ENCODE data around the gene ZNF70.
"Not testable (repeated sequence)": the region's sequence is repeated elsewhere in the genome, so short reads cannot be mapped to it uniquely, and the experiment has no call there.

The ZNF70 gene

DNA sequence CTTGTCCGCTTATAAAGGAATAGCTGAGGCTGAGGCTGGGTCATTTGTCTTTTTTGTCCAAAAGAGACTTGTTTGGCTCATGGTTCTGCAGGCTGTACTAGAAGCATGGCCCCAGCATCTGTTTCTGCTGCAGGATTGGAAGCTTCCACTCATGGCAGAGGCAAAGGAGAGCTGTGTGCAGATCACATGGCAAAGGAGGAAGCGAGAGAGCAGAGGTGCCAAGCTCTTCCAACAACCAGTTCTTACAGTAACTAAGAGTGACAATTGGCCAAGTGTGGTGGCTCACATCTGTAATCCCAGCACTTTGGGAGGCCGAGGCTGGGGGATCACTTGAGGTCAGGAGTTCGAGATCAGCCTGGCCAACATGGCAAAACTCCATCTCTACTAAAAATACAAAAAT, 22.8 kb downstream of the ZNF70 start:
- H3K4me3 Mint-ChIP-seq; H3K9me3 Mint-ChIP-seq; H3K4me1 Mint-ChIP-seq (ENCODE audit: low read depth); H3K27me3 Mint-ChIP-seq; H3K27ac Mint-ChIP-seq; H3K36me3 Mint-ChIP-seq (ENCODE audit: low read depth): not testable (repeated sequence)

GRCh38 chr22:23722724-23723123, 28.2 kb downstream of the ZNF70 start:
- no peaks in the 10 kb centered on the region for H3K9me3 Mint-ChIP-seq
- H3K27ac Mint-ChIP-seq, result no peak overlapping the region
- H3K4me3 Mint-ChIP-seq, result no peak overlapping the region
- no peaks in the 10 kb centered on the region for H3K27me3 Mint-ChIP-seq
- H3K36me3 Mint-ChIP-seq (ENCODE audit: low read depth), result no peaks in the 10 kb centered on the region
- H3K4me1 Mint-ChIP-seq (ENCODE audit: low read depth), result no peaks in the 10 kb centered on the region

GRCh38 chr22:23722160-23722559, 28.8 kb downstream of the ZNF70 start:
- Mint-ChIP-seq H3K9me3 (no peaks in the 10 kb centered on the region), H3K4me3 (no peak overlapping the region), H3K27ac (no peak overlapping the region), H3K27me3 (no peaks in the 10 kb centered on the region), H3K4me1 (ENCODE audit: low read depth) (peaks cover 5% of the 10 kb centered on the region), H3K36me3 (ENCODE audit: low read depth) (no peaks in the 10 kb centered on the region)

DNA sequence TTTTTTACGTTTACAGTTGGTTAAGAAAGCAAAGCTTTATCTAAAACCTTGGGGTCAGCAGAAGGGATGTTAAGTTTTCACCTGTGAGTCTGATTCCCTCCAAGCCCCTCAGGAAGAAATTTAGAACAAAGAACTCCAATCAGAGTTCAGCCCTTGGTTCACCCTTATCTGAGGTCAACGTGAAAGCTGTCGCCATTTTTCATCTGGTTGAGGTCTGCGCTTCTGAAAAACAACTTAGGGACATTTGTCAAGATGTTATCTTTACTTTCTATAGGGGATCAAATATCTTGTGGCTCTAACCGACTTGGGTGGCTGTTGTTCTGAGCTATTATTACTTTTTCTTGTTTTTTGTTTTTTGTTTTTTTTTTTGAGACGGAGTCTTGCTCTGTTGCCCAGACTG, 30.1 kb downstream of the ZNF70 start:
- peaks cover 8% of the 10 kb centered on the region for H3K4me1 Mint-ChIP-seq (ENCODE audit: low read depth)
- H3K27ac Mint-ChIP-seq, result no peak overlapping the region
- no peaks in the 10 kb centered on the region for H3K27me3 Mint-ChIP-seq
- no peaks in the 10 kb centered on the region for H3K36me3 Mint-ChIP-seq (ENCODE audit: low read depth)
- no peak overlapping the region for H3K4me3 Mint-ChIP-seq
- no peaks in the 10 kb centered on the region for H3K9me3 Mint-ChIP-seq

DNA sequence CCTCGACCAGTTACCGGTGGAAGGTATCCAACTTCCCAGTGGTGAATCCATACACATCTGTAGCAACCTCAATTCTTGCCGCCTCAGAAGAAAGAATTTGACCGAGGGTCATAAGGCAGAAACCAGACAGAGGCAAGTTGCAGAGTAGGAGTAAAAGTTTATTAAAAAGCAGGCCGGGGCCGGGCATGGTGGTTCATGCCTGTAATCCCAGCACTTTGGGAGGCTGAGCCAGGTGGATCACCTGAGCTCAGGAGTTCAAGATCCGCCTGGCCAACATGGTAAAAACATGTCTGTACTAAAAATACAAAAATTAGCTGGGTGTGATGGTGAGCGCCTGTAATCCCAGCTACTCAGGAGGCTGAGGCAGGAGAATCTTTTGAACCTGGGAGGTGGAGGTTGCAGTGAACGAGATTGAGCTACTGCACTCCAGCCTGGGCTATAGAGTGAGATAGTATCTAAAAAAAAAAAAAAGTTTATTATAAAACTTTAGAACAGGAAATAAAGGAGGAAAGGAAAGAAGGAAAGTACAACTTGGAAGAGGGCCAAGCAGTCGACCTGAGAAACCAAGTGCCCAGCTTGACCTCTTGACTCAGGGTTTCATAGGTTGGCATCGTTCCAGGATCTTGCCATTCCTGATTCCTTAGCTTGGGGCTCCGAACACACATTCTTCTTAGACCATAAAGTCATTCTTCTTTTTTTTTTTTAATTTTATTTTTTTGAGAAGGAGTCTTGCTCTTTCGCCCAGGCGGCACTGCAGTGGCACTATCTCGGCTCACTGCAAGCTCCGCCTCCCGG, 32.3 kb downstream of the ZNF70 start:
- Mint-ChIP-seq H3K9me3 (no peaks in the 10 kb centered on the region), H3K27me3 (no peaks in the 10 kb centered on the region), H3K27ac (no peak overlapping the region), H3K36me3 (ENCODE audit: low read depth) (peaks cover 8% of the 10 kb centered on the region), H3K4me3 (no peak overlapping the region), H3K4me1 (ENCODE audit: low read depth) (peaks cover 25% of the 10 kb centered on the region)

DNA sequence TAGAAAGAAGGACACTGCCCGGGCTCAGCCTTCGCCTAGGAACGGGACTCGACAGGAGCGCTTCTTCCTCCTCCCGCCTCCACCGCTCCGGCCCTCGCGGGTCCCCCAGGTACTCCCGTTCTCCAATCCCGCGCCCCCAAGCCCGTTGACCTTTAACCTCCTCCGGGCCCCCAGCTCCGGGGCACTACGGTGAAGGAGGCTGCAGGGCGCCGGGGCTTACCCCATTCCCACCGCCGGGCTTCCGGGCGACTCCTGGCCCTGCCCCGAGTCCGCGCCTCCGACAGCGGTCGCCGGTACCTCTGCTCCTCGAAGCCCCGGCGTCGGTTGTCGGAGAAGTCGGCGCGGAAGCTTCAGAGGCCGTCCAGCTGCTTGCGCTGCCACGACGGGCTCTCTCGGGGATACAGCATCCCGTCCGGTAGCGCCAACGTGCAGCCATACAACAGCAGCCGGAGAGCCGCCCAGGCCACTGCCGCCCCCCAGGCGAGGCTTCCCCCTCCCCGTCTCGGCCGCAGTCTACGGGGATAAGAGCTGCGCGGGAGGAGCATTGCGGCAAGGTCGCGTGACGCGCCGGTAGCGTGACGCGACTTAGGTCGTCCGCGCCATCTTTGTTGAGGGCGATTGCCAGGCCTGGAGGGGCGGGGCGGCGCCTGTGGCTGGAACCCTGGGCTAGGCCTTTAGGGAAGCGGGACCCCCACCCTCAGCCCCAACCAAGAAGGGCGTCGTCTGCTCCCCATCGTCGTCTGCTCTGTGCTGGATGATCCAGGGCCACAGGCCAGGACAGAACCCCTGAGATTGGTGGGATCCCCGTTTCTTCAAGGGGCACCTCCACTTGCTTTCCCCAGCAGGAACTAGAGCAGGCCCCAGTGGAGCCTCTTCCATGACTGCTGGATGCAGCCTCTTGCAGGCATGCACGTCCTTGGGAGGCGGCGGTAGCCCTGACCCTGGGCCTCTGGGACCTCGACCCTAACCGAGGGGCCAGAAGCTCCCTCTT, 33.8 kb downstream of the ZNF70 start:
- peaks cover 28% of the 10 kb centered on the region for H3K4me1 Mint-ChIP-seq (ENCODE audit: low read depth)
- peaks cover 8% of the 10 kb centered on the region for H3K36me3 Mint-ChIP-seq (ENCODE audit: low read depth)
- H3K4me3 Mint-ChIP-seq, result peak overlapping the region; percentile 76
- H3K27me3 Mint-ChIP-seq, result no peaks in the 10 kb centered on the region
- H3K27ac Mint-ChIP-seq, result peak overlapping the region; percentile 65
- no peaks in the 10 kb centered on the region for H3K9me3 Mint-ChIP-seq

DNA sequence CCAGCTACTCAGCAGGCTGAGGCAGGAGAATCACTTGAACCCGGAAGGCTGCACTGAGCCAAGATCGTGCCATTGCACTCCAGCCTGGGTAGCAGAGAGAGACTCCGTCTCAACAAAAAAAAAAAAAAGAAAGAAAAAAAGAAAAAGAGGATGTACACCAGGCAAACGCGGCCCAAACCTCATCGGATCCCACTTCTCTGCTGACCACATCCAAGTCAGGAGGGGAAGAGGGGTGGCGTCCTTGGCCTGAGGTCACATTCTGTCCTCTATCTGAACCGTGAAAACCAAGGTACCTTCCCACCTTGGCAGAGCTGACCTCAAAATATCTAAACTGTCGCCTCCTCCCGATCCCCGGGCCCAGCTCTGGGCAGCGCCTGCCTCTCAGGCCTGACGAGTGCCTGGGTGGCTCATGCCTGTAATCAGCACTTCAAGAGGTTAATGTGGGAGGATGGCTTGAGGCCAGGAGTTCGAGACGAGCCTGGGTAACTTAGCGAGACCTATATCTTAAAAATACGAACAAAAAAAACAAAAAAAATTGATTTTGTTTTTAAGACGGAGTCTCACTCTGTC, 35.0 kb downstream of the ZNF70 start:
- peak overlapping the region; percentile 49 for H3K27ac Mint-ChIP-seq

DNA sequence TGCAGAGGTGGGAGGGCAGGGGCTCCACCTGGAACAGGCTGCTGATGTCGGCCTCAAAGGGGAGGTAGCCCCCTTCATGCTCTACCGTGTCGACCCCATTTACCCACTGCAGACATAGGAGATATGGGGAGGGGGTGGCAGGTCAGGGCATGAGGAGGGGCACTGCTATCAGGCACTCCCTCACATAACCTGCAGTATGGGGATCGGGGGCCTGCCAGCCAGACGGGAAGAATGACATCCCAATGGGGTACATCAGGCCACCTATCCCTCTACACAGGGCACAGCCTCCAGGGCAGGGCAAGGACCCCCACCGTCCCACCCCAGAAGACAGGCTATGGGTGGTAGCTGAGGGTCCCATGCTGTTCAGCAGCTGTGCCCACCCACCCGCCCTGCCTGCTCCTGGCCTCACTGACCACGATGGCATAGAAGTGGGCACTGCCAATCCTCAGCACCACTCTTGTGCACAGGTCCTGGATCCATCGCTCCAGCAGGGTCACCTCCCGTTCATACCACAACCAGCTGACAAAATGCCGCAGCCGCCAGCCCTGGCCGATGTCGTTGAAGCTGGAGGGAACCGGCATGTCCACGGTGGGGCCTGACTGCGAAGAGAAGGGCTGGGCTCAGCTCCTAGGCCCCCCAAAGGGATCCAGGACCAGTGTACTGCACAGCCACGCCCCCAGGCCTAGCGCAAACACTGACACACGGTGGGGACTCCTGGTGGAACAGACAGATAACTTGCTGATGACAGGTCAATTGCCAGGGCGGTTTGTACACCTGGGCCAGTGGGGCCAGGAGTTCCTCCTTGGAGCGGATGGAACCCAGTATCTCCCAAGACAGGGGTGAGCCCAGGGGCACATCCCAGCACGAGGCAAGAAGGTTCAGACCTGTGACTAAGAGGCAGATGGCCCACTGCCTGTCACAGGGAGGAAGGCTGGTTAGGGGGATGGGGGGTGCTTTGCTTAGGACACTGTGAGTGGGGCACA, 36.0 kb downstream of the ZNF70 start:
- Mint-ChIP-seq H3K4me3 (peak overlapping the region; percentile 76), H3K4me1 (ENCODE audit: low read depth) (peaks cover 35% of the 10 kb centered on the region), H3K9me3 (no peaks in the 10 kb centered on the region), H3K27ac (peak overlapping the region; percentile 55), H3K27me3 (no peaks in the 10 kb centered on the region), H3K36me3 (ENCODE audit: low read depth) (peaks cover 26% of the 10 kb centered on the region)

More for the DNA sequence above, 35.0 kb downstream of the ZNF70 start:
- peaks cover 16% of the 10 kb centered on the region for H3K36me3 Mint-ChIP-seq (ENCODE audit: low read depth)
- peaks cover 28% of the 10 kb centered on the region for H3K4me1 Mint-ChIP-seq (ENCODE audit: low read depth)
- H3K4me3 Mint-ChIP-seq, result peak overlapping the region; percentile 76
- H3K27me3 Mint-ChIP-seq, result no peaks in the 10 kb centered on the region
- H3K9me3 Mint-ChIP-seq, result no peaks in the 10 kb centered on the region

- H3K9me3 Mint-ChIP-seq, result no peaks in the 10 kb centered on the region
- H3K27me3 Mint-ChIP-seq, result no peaks in the 10 kb centered on the region
- H3K27ac Mint-ChIP-seq, result peak overlapping the region; percentile 55
- H3K4me3 Mint-ChIP-seq, result no peak overlapping the region
- H3K36me3 Mint-ChIP-seq (ENCODE audit: low read depth), result peaks cover 36% of the 10 kb centered on the region
- H3K4me1 Mint-ChIP-seq (ENCODE audit: low read depth), result peaks cover 45% of the 10 kb centered on the region
Measured at GRCh38 chr22:23713696-23714595, 37.0 kb downstream of the ZNF70 start.

GRCh38 chr22:23712256-23712655, 38.7 kb downstream of the ZNF70 start:
- Mint-ChIP-seq H3K27me3 (no peaks in the 10 kb centered on the region), H3K4me3 (no peak overlapping the region), H3K36me3 (ENCODE audit: low read depth) (peaks cover 52% of the 10 kb centered on the region), H3K4me1 (ENCODE audit: low read depth) (peaks cover 58% of the 10 kb centered on the region), H3K27ac (no peak overlapping the region), H3K9me3 (no peaks in the 10 kb centered on the region)

GRCh38 chr22:23709107-23709506, 41.8 kb downstream of the ZNF70 start:
- Mint-ChIP-seq H3K4me3 (no peak overlapping the region), H3K36me3 (ENCODE audit: low read depth) (peaks cover 78% of the 10 kb centered on the region), H3K4me1 (ENCODE audit: low read depth) (peaks cover 71% of the 10 kb centered on the region), H3K9me3 (no peaks in the 10 kb centered on the region), H3K27ac (peak overlapping the region; percentile 65), H3K27me3 (no peaks in the 10 kb centered on the region)

- no peaks in the 10 kb centered on the region for H3K27me3 Mint-ChIP-seq
- H3K36me3 Mint-ChIP-seq (ENCODE audit: low read depth), result peaks cover 80% of the 10 kb centered on the region
- H3K9me3 Mint-ChIP-seq, result no peaks in the 10 kb centered on the region
- peak overlapping the region; percentile 65 for H3K27ac Mint-ChIP-seq
- H3K4me1 Mint-ChIP-seq (ENCODE audit: low read depth), result peaks cover 72% of the 10 kb centered on the region
- peak overlapping the region; percentile 46 for H3K4me3 Mint-ChIP-seq
Measured at GRCh38 chr22:23708270-23708669, 42.6 kb downstream of the ZNF70 start.

GRCh38 chr22:23705358-23705757, 45.6 kb downstream of the ZNF70 start:
- Mint-ChIP-seq H3K27ac (peak overlapping the region; percentile 95), H3K4me3 (peak overlapping the region; percentile 62), H3K36me3 (ENCODE audit: low read depth) (peaks cover 93% of the 10 kb centered on the region), H3K4me1 (ENCODE audit: low read depth) (peaks cover 81% of the 10 kb centered on the region), H3K9me3 (no peaks in the 10 kb centered on the region), H3K27me3 (no peaks in the 10 kb centered on the region)
